Measurements from ENCODE around the gene ADH5.

The ADH5 gene

DNA sequence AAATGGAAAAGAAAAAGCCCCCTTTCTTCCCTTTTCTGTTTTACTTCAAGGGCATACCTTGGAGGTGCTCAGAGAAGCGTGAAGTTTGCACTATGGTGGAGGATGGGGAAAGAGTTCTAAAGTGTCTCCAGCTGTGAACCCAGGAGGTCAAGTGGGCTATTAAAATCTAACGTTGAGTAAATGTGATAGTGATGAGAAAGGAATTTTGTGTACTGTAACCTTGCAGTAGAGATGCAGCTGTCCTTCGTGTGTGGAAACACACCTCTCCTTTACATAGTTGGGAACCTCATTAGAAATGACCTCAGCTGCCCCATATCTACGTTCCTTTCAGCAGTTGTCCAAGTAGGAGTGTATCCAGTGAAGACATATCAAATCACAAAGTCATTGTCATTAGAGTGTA lies 26.5 kb downstream of the ADH5 start:
- TF ChIP-seq, protein P1, sequence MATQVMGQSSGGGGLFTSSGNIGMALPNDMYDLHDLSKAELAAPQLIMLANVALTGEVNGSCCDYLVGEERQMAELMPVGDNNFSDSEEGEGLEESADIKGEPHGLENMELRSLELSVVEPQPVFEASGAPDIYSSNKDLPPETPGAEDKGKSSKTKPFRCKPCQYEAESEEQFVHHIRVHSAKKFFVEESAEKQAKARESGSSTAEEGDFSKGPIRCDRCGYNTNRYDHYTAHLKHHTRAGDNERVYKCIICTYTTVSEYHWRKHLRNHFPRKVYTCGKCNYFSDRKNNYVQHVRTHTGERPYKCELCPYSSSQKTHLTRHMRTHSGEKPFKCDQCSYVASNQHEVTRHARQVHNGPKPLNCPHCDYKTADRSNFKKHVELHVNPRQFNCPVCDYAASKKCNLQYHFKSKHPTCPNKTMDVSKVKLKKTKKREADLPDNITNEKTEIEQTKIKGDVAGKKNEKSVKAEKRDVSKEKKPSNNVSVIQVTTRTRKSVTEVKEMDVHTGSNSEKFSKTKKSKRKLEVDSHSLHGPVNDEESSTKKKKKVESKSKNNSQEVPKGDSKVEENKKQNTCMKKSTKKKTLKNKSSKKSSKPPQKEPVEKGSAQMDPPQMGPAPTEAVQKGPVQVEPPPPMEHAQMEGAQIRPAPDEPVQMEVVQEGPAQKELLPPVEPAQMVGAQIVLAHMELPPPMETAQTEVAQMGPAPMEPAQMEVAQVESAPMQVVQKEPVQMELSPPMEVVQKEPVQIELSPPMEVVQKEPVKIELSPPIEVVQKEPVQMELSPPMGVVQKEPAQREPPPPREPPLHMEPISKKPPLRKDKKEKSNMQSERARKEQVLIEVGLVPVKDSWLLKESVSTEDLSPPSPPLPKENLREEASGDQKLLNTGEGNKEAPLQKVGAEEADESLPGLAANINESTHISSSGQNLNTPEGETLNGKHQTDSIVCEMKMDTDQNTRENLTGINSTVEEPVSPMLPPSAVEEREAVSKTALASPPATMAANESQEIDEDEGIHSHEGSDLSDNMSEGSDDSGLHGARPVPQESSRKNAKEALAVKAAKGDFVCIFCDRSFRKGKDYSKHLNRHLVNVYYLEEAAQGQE (IDR thresholded peaks at IDR 0.05; ENCODE audit: insufficient read depth in 1 of 2, low read depth in 2 of 2, low read length in 2 of 2) = no peak
- TF ChIP-seq FOXP2 (optimal IDR thresholded peaks at IDR 0.05; ENCODE audit: borderline replicate concordance, extremely low read depth, extremely low read length, insufficient read depth) (no peak), SIN3A (IDR thresholded peaks at IDR 0.05; ENCODE audit: borderline replicate concordance, insufficient read depth, low read length) (no peak), POLR2AphosphoS5 (IDR thresholded peaks at IDR 0.05; ENCODE audit: low read depth, low read length) (no peak), TAF1 (IDR thresholded peaks at IDR 0.05; ENCODE audit: borderline replicate concordance, insufficient read depth, low read length) (no peak)

DNA sequence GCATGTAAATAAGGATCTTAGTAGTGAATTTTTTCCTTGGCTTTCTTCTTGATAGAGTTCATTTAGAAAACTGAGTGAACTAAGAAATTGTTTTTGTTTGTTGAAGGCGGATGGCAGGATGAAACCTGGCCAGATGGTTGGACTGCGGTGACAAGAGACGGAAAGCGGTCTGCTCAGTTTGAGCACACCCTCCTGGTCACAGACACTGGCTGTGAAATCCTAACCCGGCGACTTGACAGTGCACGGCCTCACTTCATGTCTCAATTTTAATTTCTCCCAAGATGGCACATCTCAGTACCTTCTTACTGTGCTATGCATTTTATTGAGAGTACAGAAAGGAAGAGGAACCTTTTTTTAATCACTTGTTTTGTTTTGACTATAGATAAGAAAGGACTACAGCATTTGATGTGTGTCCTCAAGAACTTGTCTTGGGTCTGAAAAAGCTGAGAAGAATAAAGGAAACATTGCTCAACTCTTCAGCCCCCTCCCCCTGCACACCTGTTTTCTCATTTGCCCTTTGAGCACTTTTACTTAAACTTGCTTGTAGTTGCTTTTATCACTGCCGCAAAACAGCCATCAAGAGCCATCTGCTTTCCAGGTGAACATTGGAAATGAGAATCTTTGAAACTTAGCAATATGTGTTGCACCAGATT lies 27.4 kb downstream of the ADH5 start:
- TF ChIP-seq POLR2AphosphoS5 (IDR thresholded peaks at IDR 0.05; ENCODE audit: low read depth, low read length) (no peak), SIN3A (IDR thresholded peaks at IDR 0.05; ENCODE audit: borderline replicate concordance, insufficient read depth, low read length) (no peak), FOXP2 (optimal IDR thresholded peaks at IDR 0.05; ENCODE audit: borderline replicate concordance, extremely low read depth, extremely low read length, insufficient read depth) (no peak), TAF1 (IDR thresholded peaks at IDR 0.05; ENCODE audit: borderline replicate concordance, insufficient read depth, low read length) (no peak)
- TF ChIP-seq, protein P1 (IDR thresholded peaks at IDR 0.05; ENCODE audit: insufficient read depth in 1 of 2, low read depth in 2 of 2, low read length in 2 of 2) = no peak

DNA sequence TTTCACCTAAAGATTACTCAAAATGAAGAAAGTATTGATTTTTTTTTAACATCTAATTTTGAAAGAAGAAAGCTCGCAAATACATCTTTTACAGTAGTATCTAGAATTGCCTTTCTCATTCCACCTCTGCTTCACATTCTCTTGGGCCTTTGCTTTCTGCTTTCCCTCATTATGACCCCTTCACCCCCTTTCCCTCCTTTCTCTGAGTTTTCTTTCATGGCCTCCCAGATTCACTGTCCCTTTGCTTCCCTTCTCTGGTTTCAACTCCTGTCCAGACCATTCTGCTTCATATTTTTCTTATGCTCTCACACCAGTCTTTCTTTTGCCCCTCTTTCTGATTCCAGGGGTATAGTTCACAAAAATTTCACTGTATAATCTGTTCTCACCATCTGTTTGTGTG lies 29.0 kb downstream of the ADH5 start:
- TF ChIP-seq FOXP2 (optimal IDR thresholded peaks at IDR 0.05; ENCODE audit: borderline replicate concordance, extremely low read depth, extremely low read length, insufficient read depth) = no peak
- TF ChIP-seq POLR2AphosphoS5 (IDR thresholded peaks at IDR 0.05; ENCODE audit: low read depth, low read length) = no peak
- TF ChIP-seq SIN3A (IDR thresholded peaks at IDR 0.05; ENCODE audit: borderline replicate concordance, insufficient read depth, low read length) = no peak
- TF ChIP-seq TAF1 (IDR thresholded peaks at IDR 0.05; ENCODE audit: borderline replicate concordance, insufficient read depth, low read length) = no peak
- TF ChIP-seq, protein P1 (IDR thresholded peaks at IDR 0.05; ENCODE audit: insufficient read depth in 1 of 2, low read depth in 2 of 2, low read length in 2 of 2) = no peak

DNA sequence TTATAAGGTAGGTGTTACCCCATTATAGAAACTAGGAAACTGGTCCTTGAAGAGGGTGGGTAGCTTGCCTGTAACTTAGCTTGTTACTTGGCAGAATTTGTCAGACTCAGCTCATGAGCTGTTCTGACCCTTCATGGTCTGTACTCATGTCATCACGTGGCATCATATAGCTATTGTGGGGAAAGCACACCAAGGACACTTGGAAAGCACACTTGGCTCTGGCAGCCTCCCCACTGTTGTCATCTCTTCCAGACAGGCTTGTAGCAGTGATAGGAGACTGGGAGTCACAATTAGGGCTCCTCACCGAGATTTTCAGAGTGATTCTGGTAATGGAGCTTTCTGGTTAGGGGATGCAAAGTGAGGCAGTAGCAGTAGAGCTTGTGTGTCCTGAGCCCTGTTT lies 30.4 kb downstream of the ADH5 start:
- TF ChIP-seq, protein P1 (IDR thresholded peaks at IDR 0.05; ENCODE audit: insufficient read depth in 1 of 2, low read depth in 2 of 2, low read length in 2 of 2) = no peak
- TF ChIP-seq POLR2AphosphoS5 (IDR thresholded peaks at IDR 0.05; ENCODE audit: low read depth, low read length) (no peak), FOXP2 (optimal IDR thresholded peaks at IDR 0.05; ENCODE audit: borderline replicate concordance, extremely low read depth, extremely low read length, insufficient read depth) (no peak), SIN3A (IDR thresholded peaks at IDR 0.05; ENCODE audit: borderline replicate concordance, insufficient read depth, low read length) (no peak), TAF1 (IDR thresholded peaks at IDR 0.05; ENCODE audit: borderline replicate concordance, insufficient read depth, low read length) (no peak)
